Stimulated activated CD4-positive, alpha-beta T cell treated with anti-CD3 and anti-CD28 coated beads, Interleukin-15, amount 100 ng/mL, for 1 hour (primary cell): ENCODE measurements around the gene ALDOC.
"Not testable (repeated sequence)": the region's sequence is repeated elsewhere in the genome, so short reads cannot be mapped to it uniquely, and the experiment has no call there.

Experiments used
- DNase-seq, 2 donors: peaks; one replicate each; pipeline ENCODE4 v3.0.0-alpha.2; 2020; ENCODE audit warnings: low read depth in 1 of 2, low spot score in 1 of 2

ALDOC gene

DNA sequence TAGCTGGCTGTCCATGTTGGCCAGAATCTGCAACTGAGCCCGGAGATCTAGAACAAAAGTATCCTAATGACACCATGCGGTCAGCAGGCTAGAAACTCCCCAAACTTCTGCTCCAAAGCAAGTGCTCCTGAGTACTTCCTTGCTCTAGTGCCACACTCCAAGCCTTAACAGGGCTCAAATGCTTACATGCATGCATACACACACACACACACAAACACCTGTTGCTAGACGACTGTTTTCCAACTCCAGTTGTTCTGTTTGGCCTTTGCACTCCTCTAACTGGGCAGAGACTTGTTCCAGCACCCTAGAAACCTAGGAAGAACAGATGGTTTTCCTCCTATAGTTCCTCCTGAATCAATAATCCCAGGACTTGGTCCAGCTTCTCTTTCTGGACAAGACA lies 7.7 kb upstream of the ALDOC start:
- no peak for DNase-seq

DNA sequence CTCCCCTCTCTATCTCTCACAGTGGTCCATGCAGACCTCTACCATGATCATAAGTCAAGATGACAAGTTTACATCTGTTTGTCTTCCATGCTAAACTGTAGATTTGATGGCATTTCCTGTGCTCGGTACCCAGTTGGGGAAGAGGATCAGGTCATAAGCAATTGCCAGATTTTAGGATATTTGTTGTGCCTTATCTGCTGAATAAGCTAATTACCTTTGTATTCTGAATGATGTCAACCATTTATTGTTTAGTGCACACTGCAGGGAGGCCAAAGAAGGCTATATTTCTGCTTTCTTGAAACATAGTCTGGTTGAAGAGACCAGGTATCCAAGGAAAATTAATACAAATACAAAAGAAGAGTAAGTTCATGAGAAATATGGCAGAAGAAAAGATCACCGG lies 5.8 kb upstream of the ALDOC start:
- no peak for DNase-seq

DNA sequence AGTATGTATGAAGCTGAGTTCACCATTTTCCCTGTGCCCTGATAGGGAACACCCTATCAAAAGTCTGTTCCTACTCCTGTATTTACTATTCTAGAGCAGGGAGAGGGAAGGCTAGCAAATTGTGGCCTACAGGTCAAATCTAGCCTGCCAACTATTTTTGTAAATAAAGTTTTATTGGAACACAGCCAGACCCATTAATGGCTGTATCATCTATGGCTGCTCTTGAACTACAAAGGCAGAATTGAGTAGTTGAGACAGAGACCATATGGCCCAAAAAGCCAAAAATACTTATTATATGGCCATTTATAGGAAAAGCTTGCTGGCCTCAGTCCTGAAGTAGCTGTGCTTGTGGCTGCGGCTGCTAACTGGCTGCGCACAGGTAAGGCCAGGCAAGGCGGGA lies 4.3 kb upstream of the ALDOC start:
- DNase-seq = no peak

DNA sequence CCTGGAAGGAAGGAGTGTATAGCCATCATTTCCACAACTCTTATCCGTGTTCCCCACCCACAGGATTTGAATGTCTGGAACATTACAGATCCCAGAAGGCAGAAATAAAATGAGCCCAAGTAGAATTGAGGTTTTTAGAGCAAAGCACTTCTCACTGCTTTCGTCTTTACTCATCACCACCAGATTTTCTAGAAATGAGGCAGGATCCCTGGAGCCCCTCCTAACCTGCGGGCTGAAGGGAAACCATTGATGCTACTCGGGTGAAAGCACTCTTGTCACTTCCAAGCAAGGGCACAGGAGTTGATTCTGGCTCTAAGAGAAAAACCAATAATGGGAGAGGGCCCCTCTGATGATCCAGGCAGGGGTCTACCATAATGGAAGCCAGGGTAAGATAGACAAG lies 2.8 kb upstream of the ALDOC start:
- DNase-seq = no peak

DNA sequence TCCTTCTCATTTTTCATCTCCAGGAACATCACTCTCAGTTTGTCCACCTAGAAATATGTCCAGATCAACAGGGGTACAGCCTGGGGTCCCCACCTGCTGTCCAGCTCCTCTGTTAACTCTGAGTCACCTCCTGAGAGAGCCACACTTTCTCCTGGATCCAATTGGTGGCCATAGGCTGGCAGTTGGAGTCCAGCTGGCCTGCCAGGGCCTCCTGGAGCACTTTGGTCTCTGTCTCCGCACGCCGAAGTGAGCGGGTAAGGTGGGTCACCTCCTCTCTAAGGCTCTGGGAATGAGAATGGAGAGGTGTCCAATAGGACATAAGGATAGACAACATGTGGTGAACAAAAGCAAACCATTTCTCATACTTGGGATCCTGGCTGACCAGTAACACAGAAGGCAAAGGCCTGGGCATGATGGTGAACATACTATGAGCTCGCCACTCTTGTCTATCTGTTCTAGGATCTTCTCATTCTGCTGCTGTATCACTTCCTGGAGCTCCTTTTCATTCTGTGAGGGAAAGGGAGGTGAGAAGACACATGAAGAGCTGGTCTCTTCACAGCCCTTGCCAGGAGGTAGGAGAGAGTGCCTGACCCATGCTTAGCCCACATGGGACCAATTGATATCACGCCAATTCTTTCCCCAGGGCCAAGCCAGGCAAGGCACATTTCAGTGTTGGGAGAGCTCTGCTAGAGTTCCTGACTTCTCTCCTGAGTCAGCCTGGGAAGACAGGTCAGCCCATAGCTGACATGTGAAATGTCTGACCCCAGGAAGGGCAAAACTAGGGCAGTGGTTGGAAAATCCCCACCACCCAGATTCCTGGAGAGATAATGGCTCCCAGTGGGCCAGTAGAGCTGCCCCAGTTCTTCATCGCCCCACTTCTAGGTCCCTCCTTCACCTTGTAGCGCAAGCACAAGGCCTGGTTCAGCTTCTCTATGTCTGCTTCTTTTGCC lies 1.8 kb upstream of the ALDOC start:
- DNase-seq = no peak

DNA sequence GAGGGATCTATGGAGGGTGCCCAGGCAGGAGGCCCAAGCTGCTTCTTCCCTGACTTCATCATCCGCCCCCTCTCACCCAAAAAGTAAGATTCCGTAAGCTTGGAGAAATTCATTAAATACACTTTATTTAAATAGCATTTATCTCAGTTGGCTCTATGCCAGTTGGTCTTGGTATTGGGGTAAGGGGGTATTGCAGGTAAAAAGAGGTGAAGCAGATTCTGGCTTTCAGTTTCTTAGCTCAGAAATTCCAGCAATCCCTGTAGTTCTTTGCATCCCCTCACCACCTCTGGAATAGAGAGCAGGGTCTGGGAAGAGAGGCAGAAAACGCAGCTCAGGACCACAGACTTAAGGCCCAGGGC lies 750 bp upstream of the ALDOC start:
- no peak for DNase-seq

DNA sequence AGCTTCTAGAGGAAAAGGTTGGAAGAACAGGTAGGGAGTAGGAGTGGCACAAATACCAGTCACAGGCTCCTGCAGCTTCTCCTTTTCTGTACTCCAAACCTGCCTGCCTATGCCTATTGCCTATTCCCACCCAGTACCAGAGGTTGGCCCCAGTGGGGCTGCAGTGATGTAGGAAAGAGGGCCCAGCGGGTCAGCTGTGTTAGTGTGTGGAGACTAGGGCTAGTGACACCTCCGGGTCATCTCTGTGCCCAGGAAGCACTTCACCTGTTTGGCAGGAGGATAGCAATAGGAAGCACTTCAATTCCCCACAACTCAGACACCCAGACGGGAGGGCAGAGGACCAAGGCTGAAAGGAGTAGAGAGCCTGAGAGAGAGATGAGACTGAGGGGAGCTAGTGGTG lies 679 bp downstream of the ALDOC start:
- DNase-seq = not testable (repeated sequence)

DNA sequence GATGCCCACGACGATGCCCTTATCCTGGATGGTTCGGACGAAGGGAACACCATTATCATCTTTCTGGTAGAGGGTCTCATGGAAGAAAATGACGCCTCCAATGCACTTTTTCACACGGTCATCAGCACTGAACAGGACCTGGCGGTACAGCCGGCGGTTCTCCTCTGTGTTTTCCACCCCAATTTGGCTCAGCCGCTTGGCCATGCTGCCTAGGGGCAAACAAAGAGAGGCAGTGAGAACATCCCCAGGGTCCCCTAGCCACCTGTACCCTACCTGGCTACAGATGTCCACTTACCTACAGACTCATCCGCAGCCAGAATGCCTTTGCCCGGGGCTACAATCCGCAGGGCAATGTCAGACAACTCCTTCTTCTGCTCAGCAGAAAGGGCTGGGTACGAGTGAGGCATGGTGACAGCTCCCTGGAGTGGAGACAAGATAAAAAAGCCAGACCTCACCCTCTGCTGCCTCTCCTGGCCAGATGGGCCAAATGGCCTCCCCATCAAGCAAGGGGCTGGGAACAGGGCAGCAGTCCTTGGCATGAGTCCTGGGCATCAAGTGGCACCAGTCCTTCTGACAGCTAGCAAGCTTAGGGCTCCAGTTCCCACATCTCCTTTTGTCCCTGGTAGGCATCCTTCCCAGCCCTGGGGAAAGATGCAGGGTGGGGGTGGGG lies 1.4 kb downstream of the ALDOC start:
- no peak for DNase-seq

DNA sequence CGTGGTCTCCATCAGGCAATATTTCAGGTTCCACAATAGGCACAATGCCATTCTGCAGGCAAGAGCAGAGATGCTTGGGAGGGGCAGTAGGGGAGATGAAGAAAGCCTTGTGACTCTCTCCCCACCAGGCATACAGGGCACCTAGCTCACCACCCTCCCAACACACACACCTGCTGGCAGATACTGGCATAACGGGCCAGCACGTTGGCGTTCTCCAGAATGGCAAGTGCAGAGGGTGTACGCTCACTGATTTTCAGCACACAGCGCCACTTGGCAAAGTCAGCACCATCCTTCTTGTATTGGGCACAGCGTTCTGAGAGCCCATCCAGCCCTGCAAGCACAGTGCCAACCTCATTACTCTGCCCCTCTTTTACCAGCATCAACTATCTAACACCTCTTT lies 2.2 kb downstream of the ALDOC start:
- no peak for DNase-seq

DNA sequence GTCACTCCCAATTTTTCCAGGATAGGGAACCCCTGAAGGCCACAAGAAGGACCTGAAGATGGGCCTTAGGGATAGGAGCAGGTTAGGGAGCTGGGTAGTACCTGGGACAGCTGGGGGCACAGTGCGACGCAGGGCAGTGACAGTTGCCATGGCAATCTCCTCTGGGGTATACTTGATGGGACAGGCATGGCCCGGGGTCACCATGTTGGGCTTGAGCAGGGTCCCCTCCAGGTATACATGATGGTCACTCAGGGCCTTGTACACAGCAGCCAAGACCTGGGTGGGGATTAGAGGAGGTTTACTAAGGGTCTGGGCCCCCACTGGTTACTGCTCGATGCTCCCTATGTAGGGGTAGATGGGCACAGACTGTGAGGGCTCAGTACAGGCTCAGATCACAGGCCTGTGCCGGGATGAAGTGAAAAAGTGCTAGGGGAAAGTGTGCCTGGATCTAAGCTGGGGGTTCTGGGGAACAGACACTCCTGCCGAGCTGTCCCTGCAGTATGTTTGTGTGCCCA lies 2.7 kb downstream of the ALDOC start:
- DNase-seq = no peak

DNA sequence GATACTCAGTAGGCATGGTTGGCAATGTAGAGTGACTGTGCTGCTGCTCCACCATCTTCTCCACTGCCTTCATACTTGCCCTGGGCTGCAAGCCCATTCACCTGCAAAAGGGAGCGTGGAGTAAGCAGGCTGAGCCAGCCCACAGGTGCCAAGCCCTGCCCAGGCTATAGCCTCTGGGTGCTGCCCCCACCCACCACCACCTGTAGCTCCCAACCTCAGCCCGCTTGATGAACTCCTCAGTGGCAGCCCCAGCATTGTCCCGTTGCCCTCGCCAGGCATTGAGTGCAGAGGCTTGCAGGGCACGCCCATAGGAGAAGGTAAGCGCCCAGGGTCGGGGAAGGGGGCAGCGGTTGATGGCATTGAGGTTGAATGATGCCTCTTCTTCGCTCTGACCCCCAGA lies 3.2 kb downstream of the ALDOC start:
- no peak for DNase-seq

DNA sequence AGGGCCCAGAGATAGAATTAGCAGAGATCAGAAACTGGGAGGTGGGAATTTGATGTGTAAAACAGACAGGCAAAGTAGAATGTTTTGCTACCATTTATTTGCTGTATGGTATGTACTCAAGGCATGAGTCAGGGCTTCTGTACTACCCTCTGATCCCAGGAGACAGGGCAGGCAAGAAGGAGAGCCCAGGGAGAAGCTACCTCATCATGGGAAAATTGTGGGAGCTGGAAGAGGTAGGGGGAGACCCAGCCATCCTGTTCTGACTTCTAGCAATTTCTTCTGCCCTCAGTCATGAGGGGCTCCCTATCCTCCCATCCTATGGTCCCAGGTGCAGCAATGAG lies 3.7 kb downstream of the ALDOC start:
- DNase-seq = no peak

DNA sequence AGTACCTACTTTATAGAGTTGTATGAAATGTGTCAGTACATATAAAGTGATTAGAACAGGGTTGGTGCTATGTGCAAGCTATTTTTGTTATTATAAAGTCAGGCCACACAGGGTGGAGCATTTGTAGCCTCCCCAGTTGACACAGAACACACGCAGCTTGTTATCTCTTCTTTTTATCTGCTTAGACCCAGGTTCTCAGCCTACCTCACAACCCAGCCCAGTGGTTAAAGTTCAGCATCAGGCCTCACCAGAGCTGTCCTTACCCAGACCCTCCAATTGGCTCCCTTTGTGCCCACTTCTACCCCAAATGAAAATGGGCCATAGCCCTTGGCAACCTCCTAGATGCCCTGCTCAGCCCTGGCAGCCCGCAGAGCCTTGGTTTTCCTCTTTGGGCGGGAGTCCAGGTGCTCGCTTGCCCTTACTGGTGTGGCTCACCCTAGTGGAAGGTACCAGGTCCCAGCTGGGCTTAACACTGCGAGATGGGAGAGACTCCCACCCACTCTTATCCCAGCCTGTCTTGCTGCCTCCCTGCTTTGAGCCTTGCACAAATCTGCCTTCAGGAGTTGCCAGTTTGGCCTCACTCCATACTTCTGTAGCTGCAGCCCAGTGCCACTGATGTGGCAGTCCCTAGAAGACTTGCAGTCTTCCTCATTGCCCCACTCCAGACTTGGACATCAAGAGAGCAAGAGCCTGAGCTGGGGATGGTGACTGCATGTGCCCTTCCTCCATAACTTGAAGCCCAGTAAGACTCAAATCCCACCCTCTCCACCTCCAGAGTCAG lies 4.2 kb downstream of the ALDOC start:
- no peak for DNase-seq

DNA sequence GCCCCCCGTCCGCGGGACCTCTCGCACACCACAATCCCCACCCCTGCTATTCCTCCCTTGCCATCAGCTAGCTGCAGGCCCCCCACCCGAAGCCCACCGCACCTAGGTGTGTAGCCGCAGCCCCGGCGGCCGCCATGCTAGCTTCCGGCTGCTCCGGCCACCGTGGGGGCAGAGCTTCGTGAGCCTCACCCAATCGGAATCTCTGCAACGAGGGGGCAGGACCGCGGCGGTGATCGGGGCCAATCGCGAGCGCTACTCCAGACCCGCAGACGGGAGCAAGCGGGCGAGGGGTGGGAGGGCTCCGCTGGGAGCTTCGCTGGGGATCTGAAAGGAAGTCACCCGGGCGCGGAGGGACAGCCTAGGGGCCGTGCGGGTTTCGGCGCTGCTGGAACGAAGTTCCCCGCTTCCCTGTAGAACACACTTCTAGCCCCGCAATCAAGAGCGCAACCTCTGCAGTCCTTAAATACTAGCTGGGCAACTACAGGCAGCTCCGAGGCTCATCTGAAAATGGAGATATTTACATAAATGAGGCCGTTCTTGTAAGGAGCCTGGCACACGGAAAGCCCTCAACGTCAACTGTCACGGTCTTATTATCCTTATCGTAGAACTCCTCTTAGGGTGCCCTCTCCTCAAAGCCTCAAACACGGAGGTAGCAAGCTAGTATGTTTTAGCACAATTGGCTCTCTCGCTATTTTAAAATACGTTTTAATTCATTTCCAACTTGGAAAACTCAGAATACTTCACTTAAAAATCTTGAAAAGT lies 5.2 kb downstream of the ALDOC start, which contains the start of gene PIGS:
Gene PIGS, minus strand, starts transcription at position 164 of the 762 bp plus-strand sequence. Its CDS starts 28 bp downstream, at position 136.
- peak; percentile 78 to 84 for DNase-seq

DNA sequence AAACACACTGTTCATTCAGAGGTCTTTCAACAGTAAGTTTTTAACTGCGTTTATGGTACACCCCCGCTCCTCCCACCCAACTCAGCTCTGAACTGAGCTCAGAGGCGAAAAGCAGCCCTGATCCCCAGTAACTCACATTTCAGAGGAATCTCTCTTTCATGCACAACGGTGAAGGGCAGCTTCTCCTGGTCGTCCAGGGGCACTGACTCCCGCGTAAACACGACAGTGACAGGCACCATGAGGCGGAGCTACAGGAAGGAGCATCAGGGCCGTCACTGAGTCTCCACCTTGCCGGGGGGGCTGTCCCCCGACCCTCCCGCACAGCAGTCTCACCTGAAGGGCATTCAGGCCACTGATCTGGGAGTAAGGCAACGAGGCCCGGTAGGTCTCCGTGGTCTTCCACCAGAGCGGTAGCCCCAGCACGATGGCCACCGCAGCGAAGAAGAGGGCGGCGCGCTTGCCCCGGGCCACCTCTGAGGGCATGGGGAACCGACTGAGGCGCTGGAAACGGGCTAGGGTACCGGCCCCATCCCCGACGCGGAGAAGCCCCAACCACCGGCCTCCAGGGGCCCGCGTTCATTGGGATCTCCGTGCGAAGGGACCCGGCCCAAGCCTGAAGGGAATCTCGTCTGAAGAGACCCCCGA lies 5.9 kb downstream of the ALDOC start:
- DNase-seq = peak in 1 of 2 donors; percentile 24

DNA sequence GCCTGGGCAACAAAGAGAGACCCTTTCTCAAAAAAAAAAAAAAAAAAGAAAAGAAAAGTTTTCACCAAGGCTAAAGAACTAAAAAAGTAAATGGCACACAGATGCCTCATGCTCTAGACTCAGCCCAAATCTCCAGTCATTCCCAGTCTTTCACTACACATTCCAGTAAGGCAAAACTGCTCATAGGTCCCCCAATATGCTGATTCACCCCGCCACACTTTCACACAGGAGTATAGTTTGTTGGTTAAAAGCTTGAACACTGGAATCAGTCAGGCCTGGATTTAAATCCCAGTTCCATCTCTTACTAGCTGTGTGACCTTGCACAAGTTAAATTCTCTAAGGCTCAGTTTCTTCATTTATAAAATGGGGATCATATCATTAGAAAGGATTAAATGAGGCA lies 7.2 kb downstream of the ALDOC start:
- no peak for DNase-seq

DNA sequence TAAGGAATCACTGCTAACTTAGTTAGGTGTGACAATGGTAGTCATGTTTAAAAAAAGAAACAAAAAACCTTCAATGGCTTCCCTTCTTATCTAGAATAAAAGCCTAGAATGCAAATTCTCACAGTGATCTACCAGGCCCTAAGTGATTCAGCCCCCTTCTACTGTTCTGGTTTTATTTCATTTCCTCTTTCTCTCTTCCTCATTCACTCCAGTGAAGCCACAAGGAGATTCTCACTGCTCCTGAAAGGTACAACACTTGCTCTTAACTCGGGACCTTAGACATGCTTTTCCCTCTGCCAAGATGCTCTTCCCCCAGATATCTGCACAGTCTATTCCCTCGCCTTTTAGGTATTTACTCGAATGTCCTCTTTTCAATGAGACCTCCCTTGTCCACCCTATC lies 9.1 kb downstream of the ALDOC start:
- no peak for DNase-seq

DNA sequence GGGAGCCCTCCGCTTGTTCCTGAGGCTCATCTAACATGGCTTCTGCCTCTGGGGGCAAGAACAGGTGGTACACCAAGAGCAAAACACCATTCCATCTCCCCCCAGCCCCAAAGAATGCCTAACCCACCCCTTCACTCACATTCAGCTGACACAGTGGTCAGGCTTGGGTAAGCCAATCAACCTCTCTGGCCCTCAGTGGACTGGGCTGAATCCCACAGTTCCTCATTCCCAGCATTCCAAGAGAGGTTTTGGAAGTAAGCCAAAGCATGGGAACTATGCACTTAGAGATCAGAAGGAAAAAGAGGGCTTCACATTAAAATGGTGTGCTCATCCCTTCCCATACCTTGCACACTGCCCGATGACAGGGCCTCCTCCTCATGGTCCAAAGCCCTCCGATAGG lies 13.2 kb downstream of the ALDOC start:
- DNase-seq = no peak

DNA sequence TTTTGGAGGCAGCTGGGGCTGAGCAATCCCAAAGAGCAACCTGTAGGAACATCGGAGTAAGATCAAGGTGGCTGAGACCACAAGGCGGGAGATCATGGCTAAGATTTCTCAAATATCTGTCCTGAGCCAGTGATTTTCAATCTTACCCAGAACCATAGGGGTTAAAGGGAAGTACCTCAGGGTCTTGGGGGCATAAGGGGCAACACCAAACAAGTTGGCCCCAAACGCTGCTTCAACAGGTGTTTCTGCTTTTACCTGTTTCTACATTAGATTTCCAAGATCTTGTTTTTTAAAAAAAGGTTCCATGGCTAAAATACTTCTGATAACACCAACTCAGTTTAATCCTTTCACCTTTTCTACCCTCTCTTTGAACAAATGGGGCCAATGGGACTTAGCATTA lies 21.7 kb downstream of the ALDOC start:
- DNase-seq = no peak

DNA sequence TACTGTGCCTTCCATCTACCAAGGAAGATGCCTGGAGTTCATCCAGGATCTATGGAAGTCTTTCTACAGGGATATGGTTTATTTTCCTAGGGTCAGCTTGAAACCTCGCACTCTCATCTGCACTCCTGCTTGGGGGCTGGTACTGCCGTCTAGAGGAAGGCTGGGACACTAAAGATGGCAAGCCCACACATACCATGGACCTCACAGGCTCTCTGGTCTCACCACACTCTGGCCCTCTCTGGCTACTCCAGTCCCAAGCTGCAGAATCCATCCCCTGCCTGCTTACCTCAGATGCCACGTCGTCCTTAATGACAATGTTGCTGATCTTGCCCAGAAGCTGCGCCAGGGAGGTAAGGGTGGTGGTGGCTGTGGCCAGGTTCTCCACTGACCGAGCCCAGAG lies 22.1 kb downstream of the ALDOC start:
- DNase-seq = no peak
